Epithelial cell of prostate (primary cell): Measurements from ENCODE around the gene ZNF516.

Experiments used
- DNase-seq: peaks from one replicate; pipeline ENCODE4 v3.0.0-alpha.2; 2011; ENCODE audit warnings: low read depth, low spot score
- H3K27ac ChIP-seq: fragments of 450-650 bp; 2 replicates; pipeline ENCODE4 v1.5.1; 2017; ENCODE audit warnings: mild to moderate bottlenecking

ZNF516 gene

GRCh38 chr18:76458522-76459311, 36.3 kb downstream of the ZNF516 start:
- DNase-seq = no peak
- H3K27ac ChIP-seq = peak overlapping the region; percentile 91

- no peak overlapping the region for H3K27ac ChIP-seq
- DNase-seq = no peak
Measured at GRCh38 chr18:76457957-76458356, 37.1 kb downstream of the ZNF516 start.

GRCh38 chr18:76457475-76457874, 37.6 kb downstream of the ZNF516 start:
- no peak for DNase-seq
- no peak overlapping the region for H3K27ac ChIP-seq

- no peak for DNase-seq
- H3K27ac ChIP-seq = no peak overlapping the region
Measured at GRCh38 chr18:76456823-76457222, 38.2 kb downstream of the ZNF516 start.

GRCh38 chr18:76456018-76456750, 38.9 kb downstream of the ZNF516 start:
- no peak for DNase-seq
- H3K27ac ChIP-seq = no peak overlapping the region

GRCh38 chr18:76455003-76455676, 39.9 kb downstream of the ZNF516 start:
- no peak for DNase-seq
- H3K27ac ChIP-seq = no peak overlapping the region

- no peak overlapping the region for H3K27ac ChIP-seq
- no peak for DNase-seq
Measured at GRCh38 chr18:76454418-76454817, 40.6 kb downstream of the ZNF516 start.

- H3K27ac ChIP-seq = no peak overlapping the region
- no peak for DNase-seq
Measured at GRCh38 chr18:76453932-76454331, 41.1 kb downstream of the ZNF516 start.

GRCh38 chr18:76453057-76453561, 41.9 kb downstream of the ZNF516 start:
- no peak overlapping the region for H3K27ac ChIP-seq
- no peak for DNase-seq

GRCh38 chr18:76452357-76452756, 42.7 kb downstream of the ZNF516 start:
- no peak for DNase-seq
- no peak overlapping the region for H3K27ac ChIP-seq

- no peak for DNase-seq
- peak overlapping the region; percentile 29 for H3K27ac ChIP-seq
Measured at GRCh38 chr18:76451396-76452331, 43.4 kb downstream of the ZNF516 start.

- H3K27ac ChIP-seq = peak overlapping the region; percentile 29
- DNase-seq = no peak
Measured at GRCh38 chr18:76450452-76451395, 44.3 kb downstream of the ZNF516 start.

GRCh38 chr18:76449111-76449453, 46.0 kb downstream of the ZNF516 start:
- no peak overlapping the region for H3K27ac ChIP-seq
- DNase-seq = no peak

- no peak overlapping the region for H3K27ac ChIP-seq
- DNase-seq = no peak
Measured at GRCh38 chr18:76448256-76449110, 46.6 kb downstream of the ZNF516 start.

GRCh38 chr18:76447258-76447890, 47.7 kb downstream of the ZNF516 start:
- no peak overlapping the region for H3K27ac ChIP-seq
- DNase-seq = no peak

- H3K27ac ChIP-seq = no peak overlapping the region
- no peak for DNase-seq
Measured at GRCh38 chr18:76446321-76447257, 48.5 kb downstream of the ZNF516 start.
